Measurements from ENCODE around the gene TIMM44.

GRCh38 chr19:7905859-7906258 lies 37.6 kb downstream of the TIMM44 start:
- TF ChIP-seq PAX5 (IDR thresholded peaks at IDR 0.05; ENCODE audit: insufficient read depth, low read length, severe bottlenecking) (no peak), TAF1 (IDR thresholded peaks at IDR 0.05; ENCODE audit: low read depth, low read length) (no peak), POLR2A (IDR thresholded peaks at IDR 0.05; ENCODE audit: low read depth, low read length) (no peak), POLR2AphosphoS5 (IDR thresholded peaks at IDR 0.05; ENCODE audit: low read depth, low read length) (no peak)

Measured in GM12891 (cell line).